Heart left ventricle (tissue), 16 donors: Measurements from ENCODE around the gene CSNK1E. TPM values are rescaled to one million over a fixed set of nuclear protein-coding genes. Genes with fewer than 3 reads are reported as not detected.

Experiments
- ATAC-seq, 4 donors: fragments of 200-7000 bp; cut with Tn5 transposase; one replicate each; pipeline ENCODE4 v1.9.1; 2020 to 2022; ENCODE audit warnings: moderate library complexity in 4 of 4, mild to moderate bottlenecking in 3 of 4, moderate number of reproducible peaks in 1 of 4
- DNase-seq, 5 donors: peaks; one replicate each; pipeline ENCODE4 v3.0.0-alpha.2; 2020
- H3K27ac ChIP-seq, 12 donors: fragments of 200-600 bp; sonication (generic) in 4 of 12; one replicate each; pipeline versions ENCODE4 v1.5.0 to v1.8.0; 2016 to 2022; ENCODE audit warnings: mild to moderate bottlenecking in 2 of 12
- H3K27me3 ChIP-seq, 9 donors: fragments of 200-600 bp; sonication (generic) in 2 of 9; one replicate each; pipeline versions ENCODE4 v1.5.1 to v1.8.0; 2016 to 2022; ENCODE audit warnings: mild to moderate bottlenecking in 3 of 9
- H3K36me3 ChIP-seq, 9 donors: fragments of 200-600 bp; sonication (generic) in 2 of 9; one replicate each; pipeline versions ENCODE4 v1.5.0 to v1.8.0; 2018 to 2022; ENCODE audit warnings: mild to moderate bottlenecking in 2 of 9
- H3K4me1 ChIP-seq, 12 donors: fragments of 200-600 bp; sonication (generic) in 4 of 12; one replicate each; pipeline versions ENCODE4 v1.5.0 to v1.8.0; 2016 to 2022; ENCODE audit warnings: mild to moderate bottlenecking in 3 of 12
- H3K4me3 ChIP-seq, 12 donors: fragments of 200-600 bp; sonication (generic) in 4 of 12; one replicate each; pipeline versions ENCODE4 v1.5.0 to v1.8.0; 2017 to 2022; ENCODE audit warnings: mild to moderate bottlenecking in 9 of 12, moderate library complexity in 4 of 12
- H3K9me3 ChIP-seq, 12 donors: fragments of 200-600 bp; sonication (generic) in 4 of 12; one replicate each; pipeline versions ENCODE4 v1.5.0 to v1.8.0; 2016 to 2022; ENCODE audit warnings: mild to moderate bottlenecking in 1 of 12
- CTCF ChIP-seq, 12 donors: fragments of 200-600 bp; sonication (generic) in 4 of 12; IDR thresholded peaks; one replicate each; pipeline versions ENCODE4 v1.5.0 to v1.8.0; 2018 to 2022; ENCODE audit warnings: antibody characterized with exemption in 12 of 12, mild to moderate bottlenecking in 5 of 12
- POLR2A ChIP-seq, 2 donors: fragments of 450-650 bp; IDR thresholded peaks; one replicate each; pipeline ENCODE4 v1.6.1; 2017; ENCODE audit warnings: antibody characterized with exemption in 2 of 2, mild to moderate bottlenecking in 2 of 2, moderate library complexity in 2 of 2
- WGBS, 4 donors: extraction: QIAGEN DNeasy Blood & Tissue Kit in 2 of 4; methylation state at CpG; one replicate each; pipeline versions ENCODE4 v1.1.5 to v1.1.7; 2013 to 2018; 5-methylcytosine and 5-hydroxymethylcytosine counted together
- intact Hi-C, 10 donors: fragments of 100-400 bp; cut with DNase I; formaldehyde crosslinking; loops; one replicate each; pipeline versions ENCODE4 v1.11.1 to v1.14.2; 2022
- polyA plus RNA-seq, 2 donors: library from polyadenylated mRNA; stranded (reverse); fragments of 200-250 nt; gene quantifications; one replicate each; pipeline ENCODE4 v1.2.3, GENCODE V29; 2013
- total RNA-seq, 9 donors: library from RNA; depleted of rRNA in 2 of 9; stranded (reverse); fragments of >200 nt in 2 of 9; fragmentation: NEBNext Ultra II Directional in 3 of 9; extraction: Animal tissue kit (Norgen Biotek cat#: 25700) in 3 of 9; gene quantifications; one replicate each; pipeline versions ENCODE4 v1.1.0 to v1.2.4, GENCODE V29; 2016 to 2023
- donor health status: ischemic (EF 13 %, LVEDD 7.1; RV severe dilation, severe dysfunction).
- donor health status: healthy with polysubstance abuse.
- donor health status: DM: no; HTN: yes; CAD: no.
- donor health status: DM: no; HTN: no; CAD: no.
- donor health status: ischemic (EF 25% LVEDD 6.9; RV normal size, moderate dysfunction).
- donor health status: ischemic (EF 25% LVEDD 5.7; RV mildly dilated, moderate dysfunction).
- donor health status: healthy.
- donor health status: DM: yes; HTN: yes; CAD: no.
- donor health status: ischemic (EF 35%, LVEDD 5.7; RV mildly dilated, moderate dysfunction).
- donor health status: nonischemic (EF 11% LVEDD 7.7; RV severe dilation, severe dysfunction).
- donor health status: DM: yes; HTN: yes; CAD: no.
- donor health status: PGD.
- donor health status: ischemic (EF 29% LVEDD 5.4; RV normal size, mild dysfunction).
- donor health status: nonischemic (EF 23%, LVEDD 6.1; RV moderate dilation, normal function).

CSNK1E gene
- total and polyA plus RNA-seq, 11 donors, result 59.7 to 125 (median 72.6) TPM

GRCh38 chr22:38276166-38276565, 41.1 kb downstream of the CSNK1E start:
- WGBS, 4 donors, result 66 to 91% (median 73%) methylated on average over 2 of the region's 2 CpGs
- H3K9me3 ChIP-seq, result no peaks in the 10 kb centered on the region
- no peaks in the 10 kb centered on the region for H3K36me3 ChIP-seq
- no peak for ATAC-seq
- TF ChIP-seq CTCF (IDR thresholded peaks at IDR 0.05) (no peak), POLR2A (IDR thresholded peaks at IDR 0.05) (no peak)
- no peak for DNase-seq
- intact Hi-C loops, result no loop called here
- no peak overlapping the region for H3K27ac ChIP-seq
- no peak overlapping the region for H3K4me3 ChIP-seq
- peaks cover 0 to 26% (median 18%) of the 10 kb centered on the region in 12 donors for H3K4me1 ChIP-seq
- no peaks in the 10 kb centered on the region for H3K27me3 ChIP-seq

- H3K27me3 ChIP-seq, result no peaks in the 10 kb centered on the region
- no peak for TF ChIP-seq CTCF (IDR thresholded peaks at IDR 0.05)
- intact Hi-C loops, result loop anchor here (2.0 to 5.0 kb wide), 5 partner anchors 34 to 71 kb away; partner anchors contain the start of genes CSNK1E (in 4 of the 10) and MAFF (in 1 of the 10)
- H3K36me3 ChIP-seq, result peaks cover 0 to 4% (median 0%) of the 10 kb centered on the region in 9 donors
- 8 to 14% (median 11%) methylated on average over 25 to 26 of the region's 26 CpGs for WGBS, 4 donors
- ATAC-seq, result peak in 1 of 4 donors; percentile 20
- no peaks in the 10 kb centered on the region for H3K9me3 ChIP-seq
- H3K4me1 ChIP-seq, result peaks cover 3 to 51% (median 41%) of the 10 kb centered on the region in 12 donors
- peak overlapping the region; percentile 71 to 100 (median 95) for H3K4me3 ChIP-seq
- H3K27ac ChIP-seq, result peak overlapping the region; percentile 92 to 99 (median 98)
- DNase-seq, result no peak
These were observed 44.0 kb downstream of the CSNK1E start for GRCh38 chr22:38273135-38273826.

GRCh38 chr22:38272373-38273134, 44.7 kb downstream of the CSNK1E start, which contains the start of gene TMEM184B:
TMEM184B (minus strand) TSS chr22:38273010; CDS start chr22:38247961, 25,049 bp downstream.
- Histone ChIP-seq H3K9me3 (no peaks in the 10 kb centered on the region), H3K27me3 (no peaks in the 10 kb centered on the region), H3K27ac (peak within 1 kb of the TSS; percentile 92 to 99 (median 98)), H3K4me3 (peak within 1 kb of the TSS; percentile 71 to 100 (median 95)), H3K36me3 (peaks cover 0 to 4% (median 0%) of the 10 kb centered on the region in 9 donors), H3K4me1 (peaks cover 3 to 58% (median 47%) of the 10 kb centered on the region in 12 donors)
- intact Hi-C loops, result loop anchor here (2.0 to 5.0 kb wide), 5 partner anchors 35 to 70 kb away; partner anchors contain the start of genes CSNK1E (in 4 of the 10) and MAFF (in 1 of the 10)
- DNase-seq (peak; percentile 76 to 92 (median 86)), ATAC-seq (peak; percentile 43 to 95 (median 90))
- 0 to 1% (median 0%) methylated on average over 12 to 97 of the region's 97 CpGs for WGBS, 4 donors
- peak; percentile 69 to 94 for TF ChIP-seq POLR2A (IDR thresholded peaks at IDR 0.05)
- peak in 1 of 12 donors; percentile 6 for TF ChIP-seq CTCF (IDR thresholded peaks at IDR 0.05)
